RPMI8226 (cell line): ENCODE results near the gene EXOC6B.
"Not testable (repeated sequence)": the region's sequence is repeated elsewhere in the genome, so short reads cannot be mapped to it uniquely, and the experiment has no call there.

ENCODE experiments used
- DNase-seq: peaks from one replicate; pipeline ENCODE4 v3.0.0-alpha.2; 2015

Gene EXOC6B

DNA sequence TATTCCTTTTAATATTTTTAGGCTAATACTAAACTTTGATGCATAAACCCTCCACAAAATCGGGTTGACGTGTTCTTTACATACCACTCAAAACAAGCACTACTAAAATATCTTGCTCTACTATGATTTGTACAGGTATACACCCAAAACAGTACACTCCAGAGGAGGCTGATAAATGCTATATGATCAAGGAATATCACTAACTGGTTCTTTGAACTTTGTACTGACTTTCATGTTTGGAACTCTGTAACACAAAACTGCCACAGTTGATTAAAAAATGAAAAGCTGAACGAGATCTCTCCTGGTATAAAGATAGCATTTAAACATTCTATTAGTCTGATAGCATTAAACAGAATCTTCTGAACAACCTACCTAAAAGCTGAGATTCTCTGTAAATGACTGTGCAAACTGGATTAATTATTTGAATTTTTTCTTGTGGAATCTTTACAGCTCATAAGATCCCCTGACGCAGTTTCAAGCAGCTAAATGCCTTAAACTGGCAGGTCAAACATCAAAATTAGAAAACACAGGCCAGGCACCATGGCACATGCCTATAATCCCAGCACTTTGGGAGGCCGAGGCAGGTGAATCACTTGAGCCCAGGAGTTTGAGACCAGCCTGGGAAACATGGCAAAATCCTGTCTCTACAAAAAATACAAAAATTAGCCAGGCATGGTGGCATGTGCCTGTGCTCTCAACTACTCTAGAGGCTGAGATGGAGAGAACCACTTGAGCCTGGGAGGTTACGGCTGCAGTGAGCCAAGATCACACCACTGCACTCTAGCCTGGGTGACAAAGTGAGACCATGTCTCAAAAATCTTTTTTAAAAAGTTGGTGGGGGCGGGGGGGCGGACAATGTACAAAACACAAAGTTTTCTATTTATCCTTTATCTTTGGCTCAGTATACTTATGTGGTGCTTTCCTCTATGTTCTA, 150.6 kb downstream of the EXOC6B start:
- DNase-seq: no peak

DNA sequence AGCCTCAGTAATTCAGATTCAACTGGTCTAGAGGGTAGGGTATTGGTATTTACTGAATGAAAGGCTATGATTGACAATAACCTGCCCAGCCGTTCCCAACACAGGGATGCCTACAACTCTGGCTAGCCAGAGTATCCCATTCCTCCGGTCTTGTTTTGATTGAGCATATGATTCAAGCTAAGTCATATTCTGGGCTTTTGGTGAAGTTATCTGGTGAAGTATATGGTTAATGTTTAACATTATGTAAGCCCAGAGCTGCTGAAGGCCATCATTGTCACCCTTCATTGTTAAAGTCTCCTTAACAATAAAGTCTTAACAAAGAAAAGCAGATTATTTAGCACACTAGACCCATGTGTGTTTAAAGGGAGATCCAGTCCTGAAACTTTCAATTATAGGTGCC, 152.6 kb downstream of the EXOC6B start:
- no peak for DNase-seq

DNA sequence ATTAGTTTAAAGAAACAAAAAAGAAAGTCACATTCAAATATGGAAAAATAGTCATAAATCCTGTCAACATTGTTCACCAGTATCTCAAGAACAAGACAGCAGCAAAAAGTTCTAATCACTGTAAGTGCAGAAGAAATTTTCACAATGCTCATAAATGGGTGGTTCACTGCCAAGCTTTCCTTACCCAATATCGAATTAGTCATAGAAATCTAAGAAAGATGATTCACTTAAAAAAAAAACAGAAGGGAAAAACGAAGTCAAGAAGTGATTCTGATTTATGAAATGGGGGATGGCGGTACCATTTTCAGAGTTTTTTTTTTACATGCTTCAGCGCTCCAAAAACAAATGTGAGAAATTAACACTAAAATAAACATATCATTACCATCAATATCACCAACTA, 156.7 kb downstream of the EXOC6B start:
- no peak for DNase-seq

DNA sequence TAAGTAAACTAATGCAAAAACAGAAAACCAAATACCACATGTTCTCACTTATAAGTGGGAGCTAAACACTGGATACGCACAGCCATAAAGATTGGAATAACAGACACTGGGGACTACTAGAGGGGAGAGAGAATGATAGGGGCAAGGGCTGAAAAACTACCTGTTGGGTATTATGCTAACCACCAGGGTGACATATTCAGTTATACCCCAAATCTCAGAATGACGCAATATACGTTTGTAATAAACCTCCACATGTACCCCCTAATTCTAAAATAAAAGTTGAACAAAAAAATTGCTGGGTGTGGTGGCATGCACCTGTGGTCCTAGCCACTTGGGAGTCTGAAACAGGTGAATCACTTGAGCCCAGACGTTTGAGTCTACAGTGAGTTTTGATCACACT, 157.2 kb downstream of the EXOC6B start:
- DNase-seq: no peak

DNA sequence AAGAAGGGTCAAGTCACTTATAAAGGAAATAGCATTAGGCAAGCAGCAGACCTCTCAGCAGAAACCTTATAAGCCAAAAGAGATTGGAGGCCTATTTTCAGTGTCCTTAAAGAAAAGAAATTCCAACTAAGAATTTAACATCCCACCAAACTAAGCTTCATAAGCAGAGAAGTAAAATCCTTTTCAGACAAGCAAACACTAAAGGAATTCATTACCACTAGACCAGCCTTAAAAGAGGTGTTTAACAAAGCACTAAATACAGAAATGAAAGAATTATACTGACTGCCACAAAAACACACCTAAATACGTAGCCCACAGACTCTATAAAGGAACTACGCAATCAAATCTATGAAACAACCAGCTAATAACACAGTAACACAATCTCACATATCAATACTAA, 160.4 kb downstream of the EXOC6B start:
- DNase-seq: no peak

DNA sequence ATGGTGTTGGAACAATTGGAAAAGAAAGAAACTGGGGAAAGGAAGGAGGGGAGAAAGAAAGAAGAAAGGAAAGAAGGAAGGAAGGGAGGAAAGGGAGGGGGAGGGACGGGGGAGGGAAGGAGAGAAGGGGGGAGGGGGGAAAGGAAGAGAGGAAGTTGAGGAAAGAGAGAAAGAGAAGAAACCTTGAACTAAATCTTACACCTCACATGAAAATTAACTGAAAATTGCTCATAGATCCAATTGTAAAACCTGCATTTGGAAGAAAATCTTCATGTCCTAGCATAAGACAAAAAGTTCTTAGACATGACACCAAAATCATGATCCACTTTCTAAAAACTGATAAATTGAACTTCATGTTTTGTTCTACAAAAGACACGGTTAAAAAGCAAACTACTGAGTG, 163.8 kb downstream of the EXOC6B start:
- no peak for DNase-seq

DNA sequence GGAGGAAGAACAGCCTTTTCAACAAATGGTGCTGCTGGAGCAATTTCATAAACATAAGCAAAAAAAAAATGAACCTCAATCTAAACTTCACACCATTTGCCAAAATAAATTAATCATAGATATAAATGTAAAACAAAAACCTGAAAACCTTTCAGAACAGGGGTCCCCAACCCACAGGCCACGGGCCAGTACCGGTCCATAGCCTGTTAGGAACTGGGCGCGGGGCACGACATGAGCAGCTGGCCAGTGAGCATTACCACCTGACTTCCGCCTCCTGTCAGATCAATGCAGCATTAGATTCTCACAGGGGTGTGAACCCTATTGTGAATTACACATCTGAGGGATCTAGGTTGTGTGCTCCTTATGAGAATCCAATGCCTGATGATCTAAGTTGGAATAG, 176.0 kb downstream of the EXOC6B start:
- DNase-seq: no peak

DNA sequence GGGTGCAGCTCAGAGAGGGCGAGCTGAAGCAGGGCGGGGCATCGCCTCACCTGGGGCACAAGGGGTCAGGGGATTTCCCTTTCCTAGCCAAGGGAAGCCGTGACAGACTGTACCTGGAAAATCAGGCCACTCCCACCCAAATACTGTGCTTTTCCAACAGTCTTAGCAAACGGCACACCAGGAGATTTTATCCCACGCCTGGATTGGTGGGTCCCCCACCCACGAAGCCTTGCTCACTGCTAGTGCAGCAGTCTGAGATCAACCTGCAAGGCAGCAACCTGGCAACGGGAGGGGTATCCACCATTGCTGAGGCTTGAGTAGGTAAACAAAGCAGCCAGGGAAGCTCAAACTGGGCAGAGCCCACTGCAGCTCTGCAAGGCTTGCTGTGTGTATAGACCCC, 184.6 kb downstream of the EXOC6B start:
- not testable (repeated sequence) for DNase-seq

DNA sequence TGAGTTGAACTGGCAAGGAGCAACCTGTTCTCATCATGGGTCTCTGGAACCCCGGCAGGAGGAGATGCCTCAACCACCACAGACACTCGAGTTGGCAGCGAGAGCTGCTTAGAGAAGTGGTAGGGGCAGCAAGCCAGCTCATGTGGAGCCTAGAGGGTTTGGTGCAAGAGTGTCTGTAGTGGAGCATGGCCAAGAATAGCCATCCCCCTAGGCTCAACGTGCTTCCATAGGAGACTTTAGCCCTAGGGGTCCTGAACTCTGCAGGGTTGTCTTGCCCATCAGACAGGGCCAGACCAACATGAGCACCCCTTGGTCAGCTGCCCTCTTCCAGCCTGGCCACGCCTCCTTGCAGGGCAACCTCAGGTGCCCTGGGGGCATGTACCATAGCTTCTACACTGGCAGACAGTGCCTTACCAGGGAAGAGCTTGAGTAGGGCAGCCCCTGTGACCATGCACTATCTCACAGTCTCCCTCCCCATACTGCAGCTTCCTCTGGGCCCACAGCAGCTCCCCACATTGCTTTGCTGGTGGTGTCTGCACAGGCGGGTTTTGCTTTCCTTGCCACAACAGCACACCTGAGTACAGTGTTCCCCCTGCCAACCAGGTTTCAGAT, 187.1 kb downstream of the EXOC6B start:
- DNase-seq: no peak

DNA sequence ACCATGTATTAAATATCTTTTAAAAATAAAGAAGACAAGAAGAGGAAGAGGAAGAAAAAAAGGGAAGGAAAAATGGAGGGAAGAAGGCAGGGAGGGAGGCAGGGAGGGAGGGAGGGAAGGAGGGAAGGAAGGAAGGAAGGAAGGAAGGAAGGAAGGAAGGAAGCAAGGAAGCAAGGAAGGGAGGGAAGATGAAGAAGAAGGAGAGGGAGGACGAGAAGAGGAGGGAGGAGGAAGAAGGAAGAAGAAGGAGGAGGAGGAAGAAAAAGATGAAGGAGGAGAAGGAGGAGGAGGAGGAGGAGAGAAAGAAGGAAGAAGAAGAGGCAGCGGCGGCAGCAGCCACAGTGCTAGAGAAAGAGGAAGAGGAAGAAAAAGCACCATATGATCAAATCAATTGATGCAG, 189.6 kb downstream of the EXOC6B start:
- DNase-seq: no peak

DNA sequence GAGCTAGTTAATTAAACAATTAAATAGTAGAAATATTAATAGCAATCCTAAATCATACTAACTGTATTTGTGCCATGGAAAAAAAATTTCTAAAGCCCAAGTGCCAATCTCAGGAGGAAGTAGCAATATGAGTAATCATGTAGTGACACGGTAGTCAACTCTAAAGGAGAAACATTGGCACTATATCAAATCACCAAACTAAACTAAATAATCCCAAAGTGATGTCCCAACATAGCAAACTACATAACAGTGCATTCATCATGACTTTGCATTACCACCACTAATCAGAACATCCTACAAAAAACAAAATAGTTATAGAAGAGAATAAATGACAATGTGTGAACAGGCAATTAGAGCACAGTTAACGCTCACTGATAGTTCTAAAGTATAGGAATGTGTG, 195.1 kb downstream of the EXOC6B start:
- no peak for DNase-seq

DNA sequence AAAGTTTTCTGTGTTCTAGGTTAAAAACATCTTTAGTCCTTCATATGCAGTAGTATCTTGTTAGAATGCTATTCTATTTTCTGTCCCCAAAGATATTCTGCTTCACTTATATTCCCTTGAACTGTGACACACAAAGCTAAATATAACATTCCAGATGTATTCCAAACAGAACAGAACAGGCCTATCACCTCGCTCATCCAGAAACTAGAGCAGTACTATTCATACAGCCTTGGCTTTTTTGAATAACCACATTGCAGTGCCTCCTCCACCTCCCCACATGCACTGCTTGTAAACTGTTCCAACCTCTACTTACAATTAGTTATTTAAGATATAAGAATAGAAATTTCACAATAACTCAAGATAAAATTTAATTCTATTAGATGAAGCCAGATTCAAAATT, 196.8 kb downstream of the EXOC6B start:
- no peak for DNase-seq

DNA sequence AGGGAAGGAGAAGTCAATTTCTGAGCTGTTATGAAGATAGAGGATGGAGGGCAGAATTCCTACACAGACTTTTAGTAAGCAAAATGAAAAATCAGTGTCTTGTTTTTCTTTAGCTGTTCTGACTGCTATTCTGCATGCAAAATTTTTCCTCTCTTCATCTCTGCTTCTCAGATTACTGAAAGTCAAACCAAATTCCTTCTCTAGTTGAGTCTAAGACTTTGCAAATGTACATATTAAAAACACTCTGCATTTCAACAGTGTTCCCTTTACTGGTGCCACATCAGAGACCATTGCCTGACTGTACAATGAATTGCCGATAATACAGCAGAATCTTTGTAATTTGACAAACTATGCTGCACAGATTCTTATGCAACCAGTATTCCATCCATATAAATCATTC, 198.8 kb downstream of the EXOC6B start:
- no peak for DNase-seq

DNA sequence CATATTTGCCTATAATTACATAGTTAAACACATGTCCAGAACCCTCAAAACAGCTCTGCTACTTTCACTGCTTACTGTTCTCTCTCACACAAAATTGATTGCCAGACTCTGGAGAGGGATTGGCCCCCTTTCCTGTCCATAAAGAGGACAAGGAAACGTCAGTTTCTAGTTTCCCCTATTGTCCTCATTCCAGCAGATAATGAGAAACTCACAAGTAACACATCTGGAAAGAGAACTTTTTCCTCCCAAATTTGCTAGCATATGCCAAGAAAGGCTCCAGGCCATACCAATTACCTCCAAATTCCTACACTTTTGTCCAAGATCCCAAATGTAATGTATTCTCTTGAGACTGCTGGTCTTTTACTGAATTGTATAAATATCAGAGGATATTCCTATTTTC, 200.5 kb downstream of the EXOC6B start:
- DNase-seq: no peak

DNA sequence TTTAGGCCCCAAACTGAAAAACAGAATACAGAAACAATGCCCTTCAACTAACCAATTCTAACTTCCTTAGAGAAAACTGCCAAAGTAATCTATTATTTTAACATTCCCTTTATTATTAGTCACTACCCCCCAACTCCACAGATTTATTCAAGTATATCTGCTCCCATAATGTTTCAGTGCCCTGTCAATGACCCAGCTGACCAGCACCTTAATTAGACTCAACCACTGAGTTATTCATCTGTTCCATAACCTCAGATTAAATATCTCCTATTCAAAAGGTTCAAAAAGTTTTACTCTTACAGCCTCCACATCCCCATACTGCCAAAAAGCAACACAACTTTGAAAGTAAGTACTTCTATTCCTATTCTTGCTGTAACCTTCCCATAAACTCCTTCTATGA, 202.4 kb downstream of the EXOC6B start:
- no peak for DNase-seq

DNA sequence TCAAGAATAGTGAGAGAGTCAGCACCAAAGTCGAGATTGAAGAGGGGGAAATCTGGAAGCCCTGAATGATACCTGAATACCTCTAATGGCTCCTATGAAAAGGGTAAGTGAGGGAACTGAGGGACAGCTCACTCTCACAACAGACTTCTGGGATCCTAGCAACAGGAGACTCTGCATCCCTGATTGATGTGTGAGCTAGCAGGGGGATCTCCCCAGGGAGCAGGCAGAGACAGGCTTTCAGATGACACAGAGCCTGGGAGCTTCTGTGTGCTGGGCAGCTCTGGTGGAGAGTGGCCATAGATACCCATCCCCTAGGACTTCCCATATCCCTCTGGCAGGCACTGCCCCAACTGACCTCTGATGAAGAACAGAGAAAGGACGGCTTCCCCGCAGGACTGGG, 206.2 kb downstream of the EXOC6B start:
- no peak for DNase-seq

DNA sequence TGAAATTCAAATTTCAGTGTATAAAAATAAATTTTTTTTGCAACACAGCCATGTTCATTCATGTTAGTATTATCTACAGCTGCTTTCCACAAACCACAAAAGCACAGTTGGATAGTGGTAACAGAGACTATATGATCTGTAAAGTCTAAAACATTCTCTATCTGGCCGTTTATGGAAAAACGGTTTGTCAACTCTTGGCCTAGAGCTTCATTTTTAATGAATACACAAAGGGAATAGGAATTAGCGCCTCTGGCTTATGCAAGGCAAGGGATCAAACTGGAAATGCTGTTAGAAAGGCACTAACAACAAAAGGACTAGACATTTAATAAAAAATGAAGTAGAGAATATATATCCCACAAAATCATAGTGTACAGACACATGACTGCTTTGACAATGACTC, 211.9 kb downstream of the EXOC6B start:
- DNase-seq: no peak

DNA sequence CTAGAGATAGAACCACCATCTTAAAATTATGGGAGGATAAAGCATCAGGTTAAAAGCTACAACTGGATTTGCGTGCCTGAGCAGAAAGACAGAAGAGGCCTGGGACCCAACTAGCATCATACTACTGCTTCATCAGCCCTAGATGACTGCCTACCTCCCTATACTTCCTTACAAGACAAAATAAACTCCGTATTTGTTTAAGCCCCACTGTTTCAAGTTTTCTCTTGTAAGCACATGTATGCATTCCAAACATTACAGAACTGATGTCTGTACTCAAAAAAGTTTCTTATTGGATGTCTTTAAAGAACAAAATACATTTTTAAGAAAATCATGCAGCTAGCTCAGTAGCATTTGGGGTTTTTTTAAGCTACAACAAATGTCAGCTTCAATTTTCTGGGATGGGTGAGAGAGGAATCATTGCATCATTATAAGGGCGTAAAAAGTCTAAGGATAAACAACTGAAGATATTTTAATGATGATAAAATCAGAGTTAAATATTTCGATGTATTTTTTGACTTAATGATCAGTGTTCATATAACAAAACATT, 213.1 kb downstream of the EXOC6B start:
- no peak for DNase-seq

DNA sequence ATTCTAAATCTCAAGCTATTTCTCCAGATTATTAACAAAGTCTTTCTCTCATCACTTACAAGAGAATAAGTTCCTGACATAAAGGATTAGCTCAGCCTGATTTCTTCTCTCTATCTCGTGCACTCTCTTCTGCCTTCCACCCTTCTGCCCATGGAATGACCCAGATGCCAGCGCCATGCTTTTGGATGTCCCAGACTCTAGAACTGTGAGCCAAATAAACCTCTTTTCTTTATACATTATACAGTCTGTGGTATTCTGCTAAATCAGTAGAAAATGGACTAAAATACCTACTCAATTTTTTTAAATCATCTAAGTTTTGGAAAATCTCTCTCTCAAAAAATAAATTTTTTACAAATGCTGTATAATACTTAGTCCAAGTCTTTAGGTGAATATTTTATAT, 218.6 kb downstream of the EXOC6B start:
- no peak for DNase-seq

DNA sequence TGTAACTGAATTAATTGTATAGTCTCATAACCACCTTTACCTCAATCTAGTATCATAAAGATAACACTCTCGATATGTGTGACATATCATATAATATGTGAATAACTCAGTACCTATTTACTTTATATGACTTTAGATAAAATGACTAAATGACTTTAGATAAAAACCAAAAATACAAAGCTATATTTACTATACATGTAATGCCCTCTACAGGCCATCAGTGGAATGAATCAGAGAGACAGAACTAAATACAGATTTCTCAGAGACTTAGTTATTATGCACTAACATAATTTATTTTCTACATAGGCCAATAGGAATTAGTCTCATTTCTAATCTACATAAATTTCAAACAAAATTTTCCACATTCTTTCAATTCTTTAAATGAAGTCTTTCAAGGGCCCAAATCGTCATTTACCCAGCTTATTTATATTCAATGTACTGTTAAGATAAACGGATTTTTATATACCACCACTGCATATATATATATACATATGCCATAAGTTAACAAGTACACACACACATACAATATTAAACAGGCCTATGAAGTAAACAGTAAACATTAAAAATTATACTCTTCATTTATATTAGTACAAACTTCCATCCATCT, 219.9 kb downstream of the EXOC6B start:
- DNase-seq: peak; percentile 4

DNA sequence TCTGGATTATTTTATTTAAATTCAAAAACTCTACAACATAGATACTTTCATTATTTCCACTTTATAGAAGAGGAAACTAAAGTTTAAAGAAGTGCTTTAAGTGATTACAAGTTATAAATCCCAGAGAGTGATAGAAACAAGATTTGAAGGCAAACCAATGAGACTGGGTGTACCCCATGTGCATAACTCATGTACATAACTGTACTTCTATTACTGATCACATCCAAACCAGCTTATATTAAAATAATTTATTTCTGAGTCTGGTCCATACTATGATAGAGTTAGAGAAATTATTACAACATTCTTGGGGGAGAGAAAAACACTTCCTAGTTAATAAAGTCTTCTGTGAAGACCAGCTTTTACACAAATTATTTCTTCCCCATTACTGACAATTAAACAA, 221.4 kb downstream of the EXOC6B start:
- no peak for DNase-seq

DNA sequence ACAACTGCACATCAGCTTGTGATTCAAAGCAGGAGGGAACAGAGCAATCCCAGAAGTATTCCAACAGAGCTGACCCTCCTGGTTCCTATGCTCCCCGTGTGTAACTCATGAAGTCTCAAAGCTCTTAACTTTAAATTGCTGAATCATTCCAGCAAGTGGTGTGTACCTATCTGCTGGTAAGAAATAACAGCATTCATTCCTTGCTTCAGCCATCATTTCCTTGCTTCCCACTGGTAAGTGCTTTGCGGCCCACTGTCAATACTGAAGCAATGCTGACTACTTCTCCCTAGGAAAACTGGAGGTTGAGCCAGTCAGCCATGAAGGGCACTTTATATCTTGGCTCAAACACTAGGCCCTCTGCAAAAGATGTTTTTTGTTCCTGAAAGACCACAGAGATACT, 222.4 kb downstream of the EXOC6B start:
- DNase-seq: no peak

DNA sequence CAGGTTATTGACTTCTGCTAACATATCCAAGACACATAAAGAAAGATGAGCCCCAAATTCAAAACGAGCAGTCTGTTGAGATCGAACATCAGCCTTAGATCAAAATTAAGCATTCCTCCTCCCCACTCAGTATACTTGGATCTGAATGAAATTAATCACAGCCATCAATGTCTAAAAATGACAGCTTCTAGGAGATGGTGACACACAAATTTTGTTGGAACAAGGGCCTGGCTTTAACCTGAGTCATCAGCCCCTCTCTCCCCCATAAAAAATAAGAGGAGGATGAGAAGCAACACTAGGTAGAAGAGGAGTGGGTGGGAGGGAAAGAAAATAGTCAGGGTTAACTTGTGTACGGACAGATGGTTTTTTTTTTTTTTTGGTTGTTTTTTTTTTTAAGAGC, 223.1 kb downstream of the EXOC6B start:
- no peak for DNase-seq

DNA sequence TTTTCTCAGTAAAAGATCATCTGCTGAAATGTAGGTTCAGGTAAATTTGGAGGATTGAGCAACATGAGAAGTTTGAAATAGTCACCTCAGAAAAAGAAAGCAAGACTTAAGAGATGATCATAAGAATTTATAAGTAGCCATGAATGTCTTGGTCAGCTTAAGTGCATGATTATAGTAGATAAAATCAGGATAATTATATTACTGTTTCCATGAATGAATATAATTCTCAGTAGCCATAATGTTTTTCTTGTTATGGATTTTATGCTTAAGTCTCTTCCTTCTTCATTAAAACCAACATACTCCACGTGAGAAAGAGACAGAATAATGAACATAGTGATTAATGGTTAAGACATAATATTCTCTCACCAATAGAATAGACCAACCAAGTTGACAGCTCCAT, 223.7 kb downstream of the EXOC6B start:
- DNase-seq: no peak
